Effector memory CD4-positive, alpha-beta T cell (primary cell): ENCODE data around the gene TMEM108.

ENCODE experiments used
- DNase-seq, 3 donors: peaks; one replicate each; pipeline ENCODE4 v3.0.0-alpha.2; 2020
- H3K27ac ChIP-seq: 2 replicates; pipeline ENCODE4 v1.7.0; 2013; ENCODE audit warnings: mild to moderate bottlenecking, low read length, moderate library complexity; ENCODE audit not compliant: insufficient read depth, poor library complexity, severe bottlenecking
- H3K27me3 ChIP-seq: replicated peaks from 2 replicates; pipeline ENCODE4 v1.7.0; 2013; ENCODE audit warnings: mild to moderate bottlenecking, low read length; ENCODE audit not compliant: insufficient read depth, control insufficient read depth, poor library complexity, severe bottlenecking
- H3K36me3 ChIP-seq: 2 replicates; pipeline ENCODE4 v1.7.0; 2013; ENCODE audit warnings: mild to moderate bottlenecking, low read length, moderate library complexity; ENCODE audit not compliant: control insufficient read depth, insufficient read depth
- H3K4me1 ChIP-seq: 2 replicates; pipeline ENCODE4 v1.7.0; 2013; ENCODE audit warnings: low read length, mild to moderate bottlenecking; ENCODE audit not compliant: control insufficient read depth, insufficient read depth, poor library complexity, severe bottlenecking
- H3K4me3 ChIP-seq: 2 replicates; pipeline ENCODE4 v1.7.0; 2013; ENCODE audit warnings: low read length, low read depth, mild to moderate bottlenecking; ENCODE audit not compliant: insufficient read depth, poor library complexity, severe bottlenecking
- H3K9me3 ChIP-seq: 2 replicates; pipeline ENCODE4 v1.7.0; 2013; ENCODE audit warnings: mild to moderate bottlenecking, low read length, moderate library complexity; ENCODE audit not compliant: control insufficient read depth

Gene TMEM108

GRCh38 chr3:133380481-133381225, 342.5 kb downstream of the TMEM108 start:
- Histone ChIP-seq H3K27me3 (no peaks in the 10 kb centered on the region), H3K4me1 (no peaks in the 10 kb centered on the region), H3K9me3 (no peaks in the 10 kb centered on the region), H3K4me3 (no peak overlapping the region), H3K36me3 (no peaks in the 10 kb centered on the region), H3K27ac (no peak overlapping the region)
- DNase-seq = no peak

- H3K4me1 ChIP-seq = no peaks in the 10 kb centered on the region
- H3K36me3 ChIP-seq = no peaks in the 10 kb centered on the region
- DNase-seq = no peak
- H3K27me3 ChIP-seq = no peaks in the 10 kb centered on the region
- H3K27ac ChIP-seq = no peak overlapping the region
- no peak overlapping the region for H3K4me3 ChIP-seq
- no peaks in the 10 kb centered on the region for H3K9me3 ChIP-seq
Measured at GRCh38 chr3:133381346-133382109, 343.3 kb downstream of the TMEM108 start.

- H3K4me1 ChIP-seq = no peaks in the 10 kb centered on the region
- DNase-seq = no peak
- no peaks in the 10 kb centered on the region for H3K36me3 ChIP-seq
- H3K4me3 ChIP-seq = no peak overlapping the region
- no peaks in the 10 kb centered on the region for H3K27me3 ChIP-seq
- H3K27ac ChIP-seq = no peak overlapping the region
- H3K9me3 ChIP-seq = no peaks in the 10 kb centered on the region
Measured at GRCh38 chr3:133383175-133383574, 345.0 kb downstream of the TMEM108 start.

GRCh38 chr3:133383741-133384140, 345.6 kb downstream of the TMEM108 start:
- no peaks in the 10 kb centered on the region for H3K4me1 ChIP-seq
- H3K27ac ChIP-seq = no peak overlapping the region
- no peak for DNase-seq
- H3K9me3 ChIP-seq = no peaks in the 10 kb centered on the region
- no peaks in the 10 kb centered on the region for H3K27me3 ChIP-seq
- H3K4me3 ChIP-seq = no peak overlapping the region
- H3K36me3 ChIP-seq = no peaks in the 10 kb centered on the region

- Histone ChIP-seq H3K36me3 (no peaks in the 10 kb centered on the region), H3K27me3 (no peaks in the 10 kb centered on the region), H3K9me3 (no peaks in the 10 kb centered on the region), H3K4me3 (no peak overlapping the region), H3K4me1 (no peaks in the 10 kb centered on the region), H3K27ac (no peak overlapping the region)
- no peak for DNase-seq
Measured at GRCh38 chr3:133384331-133385027, 346.3 kb downstream of the TMEM108 start.

- no peak for DNase-seq
- H3K36me3 ChIP-seq = no peaks in the 10 kb centered on the region
- H3K4me3 ChIP-seq = no peak overlapping the region
- H3K27ac ChIP-seq = no peak overlapping the region
- H3K4me1 ChIP-seq = no peaks in the 10 kb centered on the region
- no peaks in the 10 kb centered on the region for H3K9me3 ChIP-seq
- no peaks in the 10 kb centered on the region for H3K27me3 ChIP-seq
Measured at GRCh38 chr3:133386876-133387275, 348.7 kb downstream of the TMEM108 start.

GRCh38 chr3:133387341-133387740, 349.1 kb downstream of the TMEM108 start:
- no peaks in the 10 kb centered on the region for H3K27me3 ChIP-seq
- H3K27ac ChIP-seq = no peak overlapping the region

GRCh38 chr3:133388696-133389395, 350.7 kb downstream of the TMEM108 start:
- no peak for DNase-seq

More at GRCh38 chr3:133387341-133387740, 349.1 kb downstream of the TMEM108 start:
- Histone ChIP-seq H3K4me3 (no peak overlapping the region), H3K4me1 (no peaks in the 10 kb centered on the region), H3K9me3 (no peaks in the 10 kb centered on the region), H3K36me3 (no peaks in the 10 kb centered on the region)
- DNase-seq = no peak

GRCh38 chr3:133390715-133391114, 352.5 kb downstream of the TMEM108 start:
- no peak for DNase-seq
- H3K9me3 ChIP-seq = no peaks in the 10 kb centered on the region
- H3K4me1 ChIP-seq = no peaks in the 10 kb centered on the region
- no peak overlapping the region for H3K27ac ChIP-seq
- H3K4me3 ChIP-seq = no peak overlapping the region
- no peaks in the 10 kb centered on the region for H3K36me3 ChIP-seq
- no peaks in the 10 kb centered on the region for H3K27me3 ChIP-seq

More at GRCh38 chr3:133388696-133389395, 350.7 kb downstream of the TMEM108 start:
- no peak overlapping the region for H3K27ac ChIP-seq
- no peaks in the 10 kb centered on the region for H3K4me1 ChIP-seq
- no peaks in the 10 kb centered on the region for H3K36me3 ChIP-seq
- H3K27me3 ChIP-seq = no peaks in the 10 kb centered on the region
- no peak overlapping the region for H3K4me3 ChIP-seq
- H3K9me3 ChIP-seq = no peaks in the 10 kb centered on the region
